K562 (cell line): ENCODE measurements around the gene FNBP1. TPM values are rescaled to one million over a fixed set of nuclear protein-coding genes. Genes with fewer than 3 reads are reported as not detected.

ENCODE experiments used
- ATF1 ChIP-seq, 2 experiments: fragments of 450-650 bp in 1 of 2; IDR thresholded peaks; 2 replicates each; pipeline ENCODE4 v1.6.1; 2016; ENCODE audit warnings: missing compliant biosample characterization in 1 of 2, missing genetic modification characterization in 1 of 2
- GATAD2A ChIP-seq: fragments of 450-650 bp; IDR thresholded peaks from 2 replicates; pipeline ENCODE4 v1.6.1; 2017
- KLF13 ChIP-seq: fragments of 450-650 bp; IDR thresholded peaks from 2 replicates; pipeline ENCODE4 v1.6.1; 2016; ENCODE audit warnings: missing genetic modification characterization, low read depth, mild to moderate bottlenecking, missing compliant biosample characterization, moderate library complexity, borderline replicate concordance
- SNIP1 ChIP-seq: fragments of 450-650 bp; IDR thresholded peaks from 2 replicates; pipeline ENCODE4 v1.7.1; 2017; ENCODE audit warnings: low read depth, mild to moderate bottlenecking
- ZNF143 ChIP-seq: sonication (generic); formaldehyde crosslinking; IDR thresholded peaks from 2 replicates; pipeline ENCODE4 v1.9.0; 2022; ENCODE audit warnings: mild to moderate bottlenecking, missing genetic modification reagents
- polyA plus RNA-seq, 8 experiments: library from polyadenylated mRNA; depleted of rRNA in 4 of 8; stranded (reverse) in 5 of 8; unstranded in 3 of 8; fragments of >200 nt; fragmentation: Nextera tagmentation in 2 of 8; fragmentation: Illumina TruSeq in 1 of 8; extraction: Ambion mirVana in 2 of 8; extraction: Trizol in 1 of 8; gene quantifications; 2 replicates each; pipeline versions ENCODE4 v1.2.1 to v1.2.3, GENCODE V29; 2011 to 2014; ENCODE audit warnings: inconsistent platforms in 1 of 8, missing spikeins in 1 of 8
- total RNA-seq, 7 experiments: library from RNA; depleted of rRNA in 6 of 7; stranded (reverse); fragments of >200 nt in 6 of 7; fragmentation: Illumina TruSeq in 2 of 7; extraction: Trizol in 2 of 7; gene quantifications; 2 replicates each; pipeline versions ENCODE4 v1.2.1 to v1.2.3, GENCODE V29; 2011 to 2021; ENCODE audit warnings: low replicate concordance in 1 of 7
- TF ChIP-seq, protein P1 (sequence below): fragments of 450-650 bp; IDR thresholded peaks from 2 replicates; pipeline ENCODE4 v1.6.1; 2016; ENCODE audit warnings: low read depth, mild to moderate bottlenecking, moderate library complexity
- TF ChIP-seq, protein P2 (sequence below): sonication (generic); formaldehyde crosslinking; IDR thresholded peaks from 2 replicates; pipeline ENCODE4 v1.8.1; 2022; ENCODE audit warnings: missing genetic modification reagents

The FNBP1 gene
- total and polyA plus RNA-seq, 9 of the 15 experiments (the other 6 are each of a cell fraction or from before 2014, with no cell fraction given) = 1.8 to 14.9 (median 7.6) TPM

DNA sequence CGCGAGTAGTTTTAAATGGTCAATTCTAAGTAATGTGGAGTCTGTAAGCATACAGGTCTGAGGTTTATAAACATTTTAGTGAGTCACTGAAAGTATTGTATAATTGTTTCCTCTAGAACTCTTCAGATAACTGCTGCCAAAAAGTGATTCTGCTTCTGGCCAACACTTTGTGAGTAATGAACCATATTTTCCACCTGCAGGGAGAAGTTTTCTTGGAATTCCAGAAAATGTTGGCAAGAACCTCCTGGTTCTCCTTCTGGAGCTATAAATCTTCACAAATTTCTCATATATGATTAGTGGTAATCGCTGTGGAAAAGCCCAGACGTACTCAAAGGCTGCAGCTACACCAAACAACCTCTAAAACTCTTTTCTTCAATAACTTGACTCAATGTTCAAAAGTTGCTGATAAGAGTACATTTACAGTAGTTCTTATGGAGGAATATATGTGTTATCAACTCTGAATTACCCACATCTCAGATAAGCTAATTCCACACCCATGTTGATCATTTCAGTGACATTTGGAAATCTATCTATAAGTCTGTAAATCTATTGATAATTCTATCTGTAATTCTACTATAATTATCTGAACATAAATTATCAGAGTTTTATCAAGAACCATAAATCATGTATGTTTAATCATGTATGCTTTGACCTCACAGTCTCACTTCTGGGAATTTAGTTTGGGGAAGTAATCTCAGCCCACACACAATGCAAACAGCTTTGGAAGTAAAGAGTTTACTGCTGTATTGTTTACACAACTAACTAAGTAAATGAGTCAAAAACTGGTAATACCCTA lies 74.1 kb downstream of the FNBP1 start (continued):
- TF ChIP-seq KLF13 (tag) (no peak), ZNF143 (CRISPR knock-in tag) (no peak), GATAD2A (no peak), SNIP1 (no peak), ATF1 (CRISPR knock-in tag; IDR thresholded peaks at IDR 0.05) (no peak), ATF1 (tag; IDR thresholded peaks at IDR 0.05) (peak; percentile 41; the same call in 1 of the 2 replicates)
- TF ChIP-seq, protein P1, sequence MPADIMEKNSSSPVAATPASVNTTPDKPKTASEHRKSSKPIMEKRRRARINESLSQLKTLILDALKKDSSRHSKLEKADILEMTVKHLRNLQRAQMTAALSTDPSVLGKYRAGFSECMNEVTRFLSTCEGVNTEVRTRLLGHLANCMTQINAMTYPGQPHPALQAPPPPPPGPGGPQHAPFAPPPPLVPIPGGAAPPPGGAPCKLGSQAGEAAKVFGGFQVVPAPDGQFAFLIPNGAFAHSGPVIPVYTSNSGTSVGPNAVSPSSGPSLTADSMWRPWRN = peak; percentile 59
- TF ChIP-seq, protein P2, sequence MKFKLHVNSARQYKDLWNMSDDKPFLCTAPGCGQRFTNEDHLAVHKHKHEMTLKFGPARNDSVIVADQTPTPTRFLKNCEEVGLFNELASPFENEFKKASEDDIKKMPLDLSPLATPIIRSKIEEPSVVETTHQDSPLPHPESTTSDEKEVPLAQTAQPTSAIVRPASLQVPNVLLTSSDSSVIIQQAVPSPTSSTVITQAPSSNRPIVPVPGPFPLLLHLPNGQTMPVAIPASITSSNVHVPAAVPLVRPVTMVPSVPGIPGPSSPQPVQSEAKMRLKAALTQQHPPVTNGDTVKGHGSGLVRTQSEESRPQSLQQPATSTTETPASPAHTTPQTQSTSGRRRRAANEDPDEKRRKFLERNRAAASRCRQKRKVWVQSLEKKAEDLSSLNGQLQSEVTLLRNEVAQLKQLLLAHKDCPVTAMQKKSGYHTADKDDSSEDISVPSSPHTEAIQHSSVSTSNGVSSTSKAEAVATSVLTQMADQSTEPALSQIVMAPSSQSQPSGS (CRISPR knock-in tag) = no peak
